K562 (cell line): ENCODE data around the gene STARD8. TPM values are rescaled to one million over a fixed set of nuclear protein-coding genes. Genes with fewer than 3 reads are reported as not detected.
A peak's percentile ranks its signal among the peaks of the same experiment; 100 is the strongest.

ENCODE experiments used
- ARID2 ChIP-seq: fragments of 450-650 bp; IDR thresholded peaks from 2 replicates; pipeline ENCODE4 v1.6.1; 2017; ENCODE audit warnings: antibody characterized with exemption, mild to moderate bottlenecking
- BRF1 ChIP-seq: IDR thresholded peaks from 3 replicates; pipeline ENCODE4 v1.6.1; 2011; ENCODE audit warnings: borderline replicate concordance, mild to moderate bottlenecking; ENCODE audit not compliant: insufficient read length; ENCODE audit errors: extremely low read depth
- CREB1 ChIP-seq, 2 experiments: sonication (generic) in 1 of 2; formaldehyde crosslinking in 1 of 2; IDR thresholded peaks; 2 replicates each; pipeline versions ENCODE4 v1.6.1 to v1.8.0; 2012 to 2022; ENCODE audit warnings: inconsistent platforms in 1 of 2, mild to moderate bottlenecking in 1 of 2, missing genetic modification reagents in 1 of 2, moderate library complexity in 1 of 2
- IFI16 ChIP-seq: fragments of 250-450 bp; sonication (Bioruptor Pico); IDR thresholded peaks from 2 replicates; pipeline ENCODE4 v2.1.2; 2022; ENCODE audit warnings: mild to moderate bottlenecking, inconsistent platforms
- MCM2 ChIP-seq: fragments of 450-650 bp; IDR thresholded peaks from 2 replicates; pipeline ENCODE4 v1.6.1; 2017; ENCODE audit warnings: low read depth, mild to moderate bottlenecking
- RAD51 ChIP-seq: fragments of 450-650 bp; IDR thresholded peaks from 2 replicates; pipeline ENCODE4 v1.7.1; 2016; ENCODE audit warnings: low read depth, mild to moderate bottlenecking, borderline replicate concordance
- SIN3A ChIP-seq, 2 experiments: fragments of 150-350 bp in 1 of 2; IDR thresholded peaks; 2 replicates each; pipeline ENCODE4 v1.6.1; 2011 to 2016; ENCODE audit warnings: borderline replicate concordance in 2 of 2, low read depth in 2 of 2, low read length in 2 of 2, mild to moderate bottlenecking in 2 of 2, moderate library complexity in 2 of 2; ENCODE audit not compliant: control insufficient read depth in 1 of 2
- SMARCC2 ChIP-seq: fragments of 450-650 bp; IDR thresholded peaks from 2 replicates; pipeline ENCODE4 v1.6.1; 2017; ENCODE audit warnings: antibody characterized with exemption, moderate library complexity, mild to moderate bottlenecking, low read depth
- ZNF140 ChIP-seq: fragments of 250-450 bp; sonication (Bioruptor Pico); IDR thresholded peaks from 2 replicates; pipeline ENCODE4 v1.8.0; 2021; ENCODE audit warnings: moderate library complexity, mild to moderate bottlenecking, inconsistent platforms
- polyA plus RNA-seq, 8 experiments: library from polyadenylated mRNA; depleted of rRNA in 4 of 8; stranded (reverse) in 5 of 8; unstranded in 3 of 8; fragments of >200 nt; fragmentation: Nextera tagmentation in 2 of 8; fragmentation: Illumina TruSeq in 1 of 8; extraction: Ambion mirVana in 2 of 8; extraction: Trizol in 1 of 8; gene quantifications; 2 replicates each; pipeline versions ENCODE4 v1.2.1 to v1.2.3, GENCODE V29; 2011 to 2014; ENCODE audit warnings: inconsistent platforms in 1 of 8, missing spikeins in 1 of 8
- total RNA-seq, 7 experiments: library from RNA; depleted of rRNA in 6 of 7; stranded (reverse); fragments of >200 nt in 6 of 7; fragmentation: Illumina TruSeq in 2 of 7; extraction: Trizol in 2 of 7; gene quantifications; 2 replicates each; pipeline versions ENCODE4 v1.2.1 to v1.2.3, GENCODE V29; 2011 to 2021; ENCODE audit warnings: low replicate concordance in 1 of 7
- TF ChIP-seq, protein P1 (sequence below): fragments of 450-650 bp; IDR thresholded peaks from 2 replicates; pipeline ENCODE4 v1.6.1; 2016; ENCODE audit warnings: missing biosample characterization, missing genetic modification characterization
- TF ChIP-seq, protein P2 (sequence below): fragments of 200-800 bp; sonication (Bioruptor generic); IDR thresholded peaks from 2 replicates; pipeline ENCODE4 v1.6.1; 2017; ENCODE audit warnings: missing genetic modification characterization, missing compliant biosample characterization
- TF ChIP-seq, protein P3 (sequence below): sonication (generic); formaldehyde crosslinking; IDR thresholded peaks from 2 replicates; pipeline ENCODE4 v1.8.1; 2022; ENCODE audit warnings: missing genetic modification reagents
- TF ChIP-seq, protein P4 (sequence below), 2 experiments: fragments of 450-650 bp; IDR thresholded peaks; 2 replicates each; pipeline ENCODE4 v1.6.1; 2016

Gene STARD8
- total and polyA plus RNA-seq, 9 of the 15 experiments (the other 6 are each of a cell fraction or from before 2014, with no cell fraction given), result 1.6 to 35.0 (median 15.9) TPM

DNA sequence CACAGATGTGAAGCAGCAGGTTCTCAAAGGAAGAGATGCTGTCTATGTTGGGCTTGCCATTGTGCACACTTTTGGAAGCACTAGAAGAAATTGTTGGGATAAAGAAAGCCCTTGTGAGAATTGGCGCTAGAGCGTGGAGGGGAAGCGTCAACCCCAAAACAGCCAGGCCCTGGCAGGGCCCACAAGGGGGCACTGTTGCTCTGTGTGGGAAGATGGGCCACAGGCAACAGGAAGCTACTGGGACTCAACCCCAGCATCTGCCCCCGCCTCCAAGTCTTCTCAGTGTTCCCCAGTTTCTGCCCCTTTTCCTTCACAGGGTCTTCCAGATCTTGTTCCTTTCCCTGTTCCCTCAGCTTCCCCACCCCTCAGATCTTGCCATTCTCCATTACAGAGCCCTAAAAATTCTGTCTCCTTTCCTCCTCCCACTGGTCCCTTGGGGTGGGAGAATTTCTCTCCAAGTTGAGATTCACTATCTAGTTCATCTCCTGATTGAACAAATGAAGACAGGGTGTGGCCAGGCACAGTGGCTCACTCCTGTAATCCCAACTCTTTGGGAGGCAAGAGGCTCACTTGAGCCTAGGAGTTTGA is 85.5 kb downstream of the STARD8 start (continued):
- TF ChIP-seq, protein P1, sequence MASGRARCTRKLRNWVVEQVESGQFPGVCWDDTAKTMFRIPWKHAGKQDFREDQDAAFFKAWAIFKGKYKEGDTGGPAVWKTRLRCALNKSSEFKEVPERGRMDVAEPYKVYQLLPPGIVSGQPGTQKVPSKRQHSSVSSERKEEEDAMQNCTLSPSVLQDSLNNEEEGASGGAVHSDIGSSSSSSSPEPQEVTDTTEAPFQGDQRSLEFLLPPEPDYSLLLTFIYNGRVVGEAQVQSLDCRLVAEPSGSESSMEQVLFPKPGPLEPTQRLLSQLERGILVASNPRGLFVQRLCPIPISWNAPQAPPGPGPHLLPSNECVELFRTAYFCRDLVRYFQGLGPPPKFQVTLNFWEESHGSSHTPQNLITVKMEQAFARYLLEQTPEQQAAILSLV (tag), result no peak
- no peak for TF ChIP-seq RAD51
- no peak for TF ChIP-seq CREB1 (IDR thresholded peaks at IDR 0.05)
- TF ChIP-seq CREB1 (CRISPR knock-in tag; IDR thresholded peaks at IDR 0.05), result no peak
- no peak for TF ChIP-seq SIN3A (IDR thresholded peaks at IDR 0.05; ENCODE audit: borderline replicate concordance in 2 of 2, control insufficient read depth in 1 of 2, low read depth in 2 of 2, low read length in 2 of 2)
- TF ChIP-seq IFI16 (CRISPR knock-in tag), result no peak
- no peak for TF ChIP-seq ZNF140 (CRISPR knock-in tag)
- TF ChIP-seq, protein P2, sequence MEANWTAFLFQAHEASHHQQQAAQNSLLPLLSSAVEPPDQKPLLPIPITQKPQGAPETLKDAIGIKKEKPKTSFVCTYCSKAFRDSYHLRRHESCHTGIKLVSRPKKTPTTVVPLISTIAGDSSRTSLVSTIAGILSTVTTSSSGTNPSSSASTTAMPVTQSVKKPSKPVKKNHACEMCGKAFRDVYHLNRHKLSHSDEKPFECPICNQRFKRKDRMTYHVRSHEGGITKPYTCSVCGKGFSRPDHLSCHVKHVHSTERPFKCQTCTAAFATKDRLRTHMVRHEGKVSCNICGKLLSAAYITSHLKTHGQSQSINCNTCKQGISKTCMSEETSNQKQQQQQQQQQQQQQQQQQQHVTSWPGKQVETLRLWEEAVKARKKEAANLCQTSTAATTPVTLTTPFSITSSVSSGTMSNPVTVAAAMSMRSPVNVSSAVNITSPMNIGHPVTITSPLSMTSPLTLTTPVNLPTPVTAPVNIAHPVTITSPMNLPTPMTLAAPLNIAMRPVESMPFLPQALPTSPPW (CRISPR knock-in tag), result no peak
- TF ChIP-seq SMARCC2, result no peak
- 0 out of 2 replicates have a peak, but pooled peaks have one; percentile 29 for TF ChIP-seq ARID2
- TF ChIP-seq, protein P3, sequence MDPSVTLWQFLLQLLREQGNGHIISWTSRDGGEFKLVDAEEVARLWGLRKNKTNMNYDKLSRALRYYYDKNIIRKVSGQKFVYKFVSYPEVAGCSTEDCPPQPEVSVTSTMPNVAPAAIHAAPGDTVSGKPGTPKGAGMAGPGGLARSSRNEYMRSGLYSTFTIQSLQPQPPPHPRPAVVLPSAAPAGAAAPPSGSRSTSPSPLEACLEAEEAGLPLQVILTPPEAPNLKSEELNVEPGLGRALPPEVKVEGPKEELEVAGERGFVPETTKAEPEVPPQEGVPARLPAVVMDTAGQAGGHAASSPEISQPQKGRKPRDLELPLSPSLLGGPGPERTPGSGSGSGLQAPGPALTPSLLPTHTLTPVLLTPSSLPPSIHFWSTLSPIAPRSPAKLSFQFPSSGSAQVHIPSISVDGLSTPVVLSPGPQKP (CRISPR knock-in tag), result no peak
- TF ChIP-seq, protein P4, sequence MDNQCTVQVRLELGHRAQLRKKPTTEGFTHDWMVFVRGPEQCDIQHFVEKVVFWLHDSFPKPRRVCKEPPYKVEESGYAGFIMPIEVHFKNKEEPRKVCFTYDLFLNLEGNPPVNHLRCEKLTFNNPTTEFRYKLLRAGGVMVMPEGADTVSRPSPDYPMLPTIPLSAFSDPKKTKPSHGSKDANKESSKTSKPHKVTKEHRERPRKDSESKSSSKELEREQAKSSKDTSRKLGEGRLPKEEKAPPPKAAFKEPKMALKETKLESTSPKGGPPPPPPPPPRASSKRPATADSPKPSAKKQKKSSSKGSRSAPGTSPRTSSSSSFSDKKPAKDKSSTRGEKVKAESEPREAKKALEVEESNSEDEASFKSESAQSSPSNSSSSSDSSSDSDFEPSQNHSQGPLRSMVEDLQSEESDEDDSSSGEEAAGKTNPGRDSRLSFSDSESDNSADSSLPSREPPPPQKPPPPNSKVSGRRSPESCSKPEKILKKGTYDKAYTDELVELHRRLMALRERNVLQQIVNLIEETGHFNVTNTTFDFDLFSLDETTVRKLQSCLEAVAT (IDR thresholded peaks at IDR 0.05), result no peak
- TF ChIP-seq BRF1, result no peak
- no peak for TF ChIP-seq MCM2
- TF ChIP-seq, all 486 proteins: peak for 10
